NT2/D1 (cell line): ENCODE measurements around the gene KNCN.

ENCODE experiments used
- SUZ12 ChIP-seq: IDR thresholded peaks from 2 replicates; pipeline ENCODE4 v1.6.1; 2011; ENCODE audit not compliant: insufficient read length, insufficient read depth; ENCODE audit errors: extremely low read depth
- YY1 ChIP-seq: IDR thresholded peaks from 2 replicates; pipeline ENCODE4 v1.6.1; 2011; ENCODE audit not compliant: insufficient read length, insufficient read depth
- ZNF274 ChIP-seq: IDR thresholded peaks from 2 replicates; pipeline ENCODE4 v1.6.1; 2011; ENCODE audit warnings: mild to moderate bottlenecking, low read depth, low read length

DNA sequence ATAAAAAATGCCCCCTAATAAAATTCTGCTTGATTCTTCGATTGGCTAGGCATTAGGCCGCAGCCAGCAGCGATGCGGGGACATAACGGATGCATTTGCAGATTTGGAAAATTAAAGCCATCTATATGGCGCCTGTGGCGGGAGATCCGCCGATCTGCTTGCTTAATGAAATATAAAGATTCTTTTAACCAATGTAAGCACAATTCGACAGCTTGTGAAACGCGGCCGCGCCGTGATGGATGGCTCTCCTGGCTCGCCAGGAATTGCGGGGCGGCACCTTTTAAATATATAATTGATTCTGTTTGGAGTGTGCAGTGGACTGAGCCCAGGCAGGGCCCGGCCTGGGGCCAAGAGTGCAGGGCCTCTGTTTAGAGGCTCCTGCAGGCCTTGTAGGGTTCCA lies 53.8 kb downstream of the KNCN start:
- no peak for TF ChIP-seq SUZ12
- no peak for TF ChIP-seq YY1
- no peak for TF ChIP-seq ZNF274
